Stimulated activated CD4-positive, alpha-beta T cell treated with anti-CD3 and anti-CD28 coated beads, Interleukin-1b, Interleukin-23, amount 100 ng/mL, for 24 hours (primary cell): Measurements from ENCODE around the gene INPP5A.

ENCODE experiments used
- DNase-seq, 4 experiments: peaks; one replicate each; pipeline ENCODE4 v3.0.0-alpha.2; 2020; ENCODE audit warnings: low read depth in 4 of 4, low spot score in 1 of 4

Gene INPP5A

DNA sequence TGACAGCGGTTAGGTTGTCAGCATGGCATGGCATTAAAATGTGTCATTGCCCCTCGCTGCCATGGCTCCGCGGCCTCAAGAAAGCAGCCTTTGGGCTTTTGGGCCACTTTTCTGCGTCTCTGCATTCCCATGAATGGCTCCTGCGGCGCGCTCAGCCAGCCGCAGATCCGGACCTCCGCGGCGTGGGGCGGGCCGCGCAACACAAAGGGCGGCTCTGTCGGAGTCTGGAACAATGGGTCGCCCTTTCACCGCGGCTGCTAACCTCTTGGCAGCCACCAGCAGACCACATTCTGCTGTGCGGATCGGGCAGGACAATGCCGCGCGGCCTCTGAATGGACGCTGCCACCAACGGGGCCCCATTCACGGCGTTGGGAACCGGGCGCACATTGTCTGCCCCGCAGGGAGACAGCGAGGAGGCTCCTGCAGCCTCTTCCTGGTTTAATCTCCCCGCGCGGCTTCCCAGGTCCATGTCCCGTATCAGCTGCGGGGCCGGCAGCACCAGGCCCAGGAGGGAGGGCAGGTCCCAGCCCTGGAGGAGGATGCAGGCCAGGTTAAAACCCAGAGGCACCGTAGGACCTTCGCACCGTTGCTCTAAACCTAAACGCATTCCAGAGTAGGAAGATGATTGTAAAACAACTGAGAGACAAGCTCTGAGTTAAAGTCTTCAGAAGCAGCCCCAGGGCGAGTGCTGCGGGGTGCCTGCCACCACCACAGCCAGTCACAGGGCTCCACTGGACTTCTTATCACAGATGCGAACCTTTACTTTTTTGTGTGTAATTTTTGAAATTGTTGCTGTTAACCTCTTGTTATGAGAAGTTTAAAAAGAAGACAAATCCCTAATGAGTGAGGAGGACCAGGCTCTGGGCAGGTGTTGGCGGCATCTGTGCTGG lies 176.8 kb downstream of the INPP5A start:
- DNase-seq: no peak

DNA sequence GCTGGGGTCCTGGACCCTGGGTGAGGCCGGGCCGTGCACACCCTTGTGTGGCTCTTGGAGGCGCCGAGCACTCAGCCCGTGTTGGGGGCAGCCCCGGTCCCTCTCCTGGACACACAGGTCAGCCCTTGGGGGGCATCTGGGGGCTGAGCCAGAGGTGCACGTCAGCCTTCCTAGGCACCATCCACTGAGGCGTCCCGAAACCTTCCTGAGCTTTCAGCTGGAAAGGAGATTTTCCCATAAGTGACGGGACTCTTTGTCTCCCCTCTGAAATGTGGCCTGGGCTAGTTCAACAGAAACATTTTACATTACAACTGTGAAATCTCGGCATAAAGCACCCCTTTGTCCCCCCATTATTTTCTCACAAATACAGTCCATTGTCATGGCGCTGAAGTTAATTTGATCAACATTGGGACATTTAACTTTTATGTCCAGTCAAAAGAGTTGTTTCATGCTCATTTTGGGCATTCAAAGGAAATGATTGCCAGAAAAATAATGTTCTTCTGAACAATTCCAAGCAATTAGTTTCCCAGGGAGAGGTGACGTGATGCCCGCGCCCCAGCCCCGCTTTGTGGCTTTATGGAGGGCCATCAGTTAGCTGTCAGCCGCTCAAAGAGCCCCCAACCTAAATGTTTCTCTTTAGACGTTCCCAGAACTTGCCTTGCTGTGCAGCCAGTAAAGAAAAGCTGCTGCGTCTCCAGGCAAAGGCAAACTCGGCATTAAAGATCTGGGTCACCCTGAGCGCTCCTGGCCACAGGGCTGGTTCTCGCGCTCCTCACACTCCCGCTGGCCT lies 177.6 kb downstream of the INPP5A start:
- DNase-seq: no peak

DNA sequence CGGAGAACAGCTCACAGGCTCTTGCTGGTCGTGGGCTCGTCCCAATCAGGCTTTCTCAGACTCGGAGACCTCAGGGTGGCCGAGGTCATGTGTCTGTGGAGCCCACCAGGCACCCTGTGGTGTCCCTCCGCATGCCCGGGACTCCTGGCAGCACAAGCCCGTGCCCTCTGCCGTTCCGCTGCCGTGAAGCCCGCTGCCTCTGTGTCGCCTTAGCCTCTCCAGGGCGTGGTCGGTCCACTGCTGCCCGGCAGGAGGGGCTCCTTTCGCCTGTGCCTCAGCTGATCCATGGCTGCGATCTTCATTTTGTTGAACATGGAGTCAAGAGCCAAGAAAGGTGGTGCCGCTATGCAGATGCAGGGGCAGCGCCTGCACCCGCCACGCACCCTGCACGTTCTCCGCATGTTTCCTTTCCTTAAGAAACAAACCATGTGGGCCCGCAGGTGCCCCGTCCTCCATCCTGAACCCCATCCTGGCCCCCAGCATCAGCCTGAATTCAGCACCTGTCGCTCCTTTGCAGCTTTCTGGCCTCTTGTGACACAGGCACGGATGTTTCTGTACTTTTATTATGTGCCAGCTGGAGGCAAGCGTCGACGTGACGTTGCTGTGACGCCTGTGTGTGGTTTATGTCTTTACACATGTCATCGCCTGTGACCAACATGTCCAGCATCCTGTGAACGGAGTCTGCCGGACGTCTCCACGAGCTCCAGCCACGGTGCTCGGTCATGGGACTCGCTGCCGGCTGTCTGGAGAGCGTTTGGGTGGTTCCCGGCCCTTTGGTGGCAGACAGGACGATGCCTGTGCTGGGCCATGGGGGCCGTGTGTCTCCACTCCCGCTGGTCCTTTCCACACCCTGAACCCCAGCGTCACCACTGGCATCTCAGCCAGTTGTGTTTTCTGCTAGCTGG lies 178.4 kb downstream of the INPP5A start:
- no peak for DNase-seq

GRCh38 chr10:132716691-132717490 lies 179.3 kb downstream of the INPP5A start:
- no peak for DNase-seq

DNA sequence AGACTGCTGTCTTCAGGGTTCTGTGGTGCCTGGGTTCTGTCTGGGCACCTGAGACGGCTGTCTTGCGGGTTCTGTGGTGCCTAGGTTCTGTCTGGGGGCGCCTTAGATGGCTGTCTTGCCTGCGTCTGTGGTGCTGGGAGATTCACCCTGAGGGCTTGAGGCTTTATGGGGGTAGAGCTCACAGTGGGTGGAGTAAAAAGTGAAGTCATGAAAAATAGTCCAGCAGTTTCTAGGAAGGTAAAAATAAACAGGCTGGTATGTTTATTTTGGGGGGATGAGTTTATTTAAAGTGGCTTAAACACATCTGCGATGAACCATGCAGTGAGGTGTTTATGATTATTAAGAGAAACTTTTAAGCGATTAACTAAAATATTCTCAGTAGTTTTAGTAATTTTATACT lies 184.1 kb downstream of the INPP5A start:
- no peak for DNase-seq

GRCh38 chr10:132722394-132723329 lies 185.1 kb downstream of the INPP5A start:
- DNase-seq: no peak

DNA sequence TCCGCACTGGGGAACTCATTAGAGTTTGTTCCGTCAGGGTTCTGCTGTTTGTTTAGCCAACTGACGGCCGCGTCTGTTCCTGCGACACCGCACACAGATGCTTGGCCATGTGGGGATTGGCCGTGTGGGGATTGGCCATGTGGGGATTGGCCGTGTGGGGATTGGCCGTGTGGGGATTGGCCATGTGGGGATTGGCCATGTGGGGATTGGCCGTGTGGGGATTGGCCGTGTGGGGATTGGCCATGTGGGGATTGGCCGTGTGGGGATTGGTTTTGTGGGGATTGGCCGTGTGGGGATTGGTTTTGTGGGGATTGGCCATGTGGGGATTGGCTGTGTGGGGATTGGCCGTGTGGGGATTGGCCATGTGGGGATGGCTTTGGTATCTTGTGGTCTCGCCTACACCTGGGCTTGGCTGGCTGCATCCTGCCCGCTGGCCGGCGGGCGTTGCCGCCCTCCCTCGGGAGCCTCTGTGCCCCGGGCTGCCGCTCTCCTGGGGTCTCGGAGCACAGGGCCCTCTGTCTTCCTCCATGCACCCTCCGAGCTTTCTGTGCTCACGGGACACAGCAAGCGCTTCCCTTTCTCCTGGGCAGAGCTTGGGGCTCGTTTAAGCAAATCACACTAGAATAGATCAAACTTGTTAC lies 185.9 kb downstream of the INPP5A start:
- no peak for DNase-seq

DNA sequence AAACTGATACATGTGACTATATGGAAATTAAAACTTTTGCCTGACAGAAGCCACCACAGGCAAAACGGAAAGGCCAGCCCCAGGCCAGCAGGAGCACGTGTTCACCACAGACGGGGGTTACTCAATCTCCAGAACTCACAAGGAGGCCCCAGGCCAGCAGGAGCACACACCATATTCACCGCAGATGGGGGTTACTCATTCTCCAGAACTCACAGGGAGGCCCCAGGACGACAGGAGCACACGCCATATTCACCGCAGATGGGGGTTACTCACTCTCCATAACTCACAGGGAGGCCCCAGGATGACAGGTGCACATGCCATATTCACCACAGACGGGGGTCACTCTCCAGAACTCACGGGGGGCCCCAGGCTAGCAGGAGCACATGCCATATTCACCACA lies 186.9 kb downstream of the INPP5A start:
- no peak for DNase-seq

DNA sequence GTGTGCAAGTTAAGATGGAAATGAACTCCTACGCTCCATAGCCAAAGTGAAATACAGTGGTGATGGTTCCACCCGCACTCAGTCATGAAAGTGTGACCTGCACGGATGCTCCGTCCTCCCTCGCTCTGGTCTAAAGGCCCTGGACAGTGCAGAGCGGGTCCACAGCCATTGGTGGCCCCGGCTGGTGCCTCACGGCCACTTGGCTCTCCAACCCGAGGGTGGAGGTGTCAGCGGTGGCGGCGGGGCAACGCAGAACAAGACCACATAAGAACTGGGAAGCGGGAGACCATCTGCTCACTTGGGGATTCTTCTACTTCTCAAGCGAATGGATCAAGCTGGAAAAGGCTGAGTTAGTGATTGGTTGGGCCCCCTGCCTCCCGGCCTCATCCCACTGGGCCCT lies 187.6 kb downstream of the INPP5A start:
- DNase-seq: no peak

DNA sequence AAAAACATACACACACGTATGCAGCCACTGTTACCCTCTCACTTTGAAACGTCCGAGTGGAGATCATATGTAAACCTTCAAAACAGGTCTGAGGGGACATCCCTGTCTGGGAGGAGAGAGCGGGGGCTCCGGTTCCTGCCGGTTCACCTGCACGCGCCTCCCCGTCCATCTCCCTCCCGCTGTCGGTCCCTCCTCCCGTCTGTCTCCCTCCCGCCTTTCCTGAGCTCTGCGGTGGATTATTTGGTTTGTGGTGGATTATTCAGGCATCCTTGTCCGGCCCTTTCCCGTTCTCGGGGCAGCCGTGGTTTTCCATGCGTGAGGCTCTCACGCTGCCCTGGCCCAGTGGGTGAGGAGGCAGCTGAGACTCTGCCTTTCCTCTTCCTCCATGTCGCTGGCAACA lies 188.6 kb downstream of the INPP5A start:
- DNase-seq: no peak

GRCh38 chr10:132726951-132727350 lies 189.4 kb downstream of the INPP5A start:
- no peak for DNase-seq

DNA sequence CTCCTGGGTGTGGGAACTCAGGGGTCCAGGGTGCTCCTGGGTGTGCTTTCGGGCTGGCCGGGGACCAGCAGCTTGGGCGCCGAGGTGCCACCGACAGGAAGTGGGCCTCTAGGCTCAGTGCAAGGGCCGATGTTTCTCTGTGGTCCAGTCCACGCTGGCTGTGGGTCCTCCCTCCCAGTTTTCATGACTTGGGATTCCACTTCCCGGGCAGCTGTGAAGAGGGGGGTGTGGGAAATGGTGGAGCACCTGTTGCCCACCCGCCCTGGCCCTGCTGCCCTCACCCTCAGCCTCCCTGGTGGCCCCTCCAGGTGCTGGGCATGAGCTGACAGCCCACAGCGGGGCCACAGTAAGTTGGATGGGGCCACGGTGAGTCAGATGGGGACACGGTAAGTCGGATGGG lies 189.8 kb downstream of the INPP5A start:
- no peak for DNase-seq

DNA sequence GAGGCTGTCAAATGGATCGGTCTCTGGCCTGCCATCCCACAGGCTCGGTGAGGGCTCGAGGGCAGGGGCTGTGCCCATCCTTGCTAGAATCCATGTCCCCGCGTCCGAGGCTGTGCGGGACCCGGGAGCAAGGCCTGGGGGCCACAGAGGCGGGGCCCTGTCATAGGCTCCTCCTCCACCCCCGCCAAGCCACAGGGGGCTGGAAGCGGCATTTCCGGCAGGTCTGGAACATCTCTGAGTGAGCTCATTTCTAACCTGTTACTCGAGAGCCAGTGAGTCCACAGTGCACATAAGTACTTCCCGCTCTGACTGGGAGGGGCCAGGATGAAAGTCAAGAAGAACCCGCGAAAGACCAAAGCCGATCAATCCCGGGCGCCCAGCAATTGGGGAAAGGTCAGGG lies 190.7 kb downstream of the INPP5A start:
- no peak for DNase-seq

DNA sequence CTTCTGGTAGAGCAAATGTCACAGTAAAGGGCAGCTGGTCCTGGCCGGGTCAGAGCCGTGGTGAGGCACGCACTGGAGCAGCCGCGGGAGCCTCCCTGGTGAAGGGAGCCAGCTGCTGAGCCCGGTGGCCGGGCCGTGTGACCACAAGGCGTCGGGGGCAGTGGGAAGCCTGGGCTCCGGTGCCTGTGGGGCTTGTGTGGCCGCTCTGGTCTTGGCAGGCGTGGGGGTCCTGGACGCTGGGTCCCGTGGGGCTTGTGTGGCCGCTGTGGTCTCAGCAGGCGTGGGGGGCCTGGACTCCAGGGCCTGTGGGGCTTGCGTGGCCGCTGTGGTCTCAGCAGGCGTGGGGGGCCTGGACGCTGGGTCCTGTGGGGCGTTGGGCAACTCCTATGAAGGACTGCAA lies 191.2 kb downstream of the INPP5A start:
- no peak for DNase-seq

DNA sequence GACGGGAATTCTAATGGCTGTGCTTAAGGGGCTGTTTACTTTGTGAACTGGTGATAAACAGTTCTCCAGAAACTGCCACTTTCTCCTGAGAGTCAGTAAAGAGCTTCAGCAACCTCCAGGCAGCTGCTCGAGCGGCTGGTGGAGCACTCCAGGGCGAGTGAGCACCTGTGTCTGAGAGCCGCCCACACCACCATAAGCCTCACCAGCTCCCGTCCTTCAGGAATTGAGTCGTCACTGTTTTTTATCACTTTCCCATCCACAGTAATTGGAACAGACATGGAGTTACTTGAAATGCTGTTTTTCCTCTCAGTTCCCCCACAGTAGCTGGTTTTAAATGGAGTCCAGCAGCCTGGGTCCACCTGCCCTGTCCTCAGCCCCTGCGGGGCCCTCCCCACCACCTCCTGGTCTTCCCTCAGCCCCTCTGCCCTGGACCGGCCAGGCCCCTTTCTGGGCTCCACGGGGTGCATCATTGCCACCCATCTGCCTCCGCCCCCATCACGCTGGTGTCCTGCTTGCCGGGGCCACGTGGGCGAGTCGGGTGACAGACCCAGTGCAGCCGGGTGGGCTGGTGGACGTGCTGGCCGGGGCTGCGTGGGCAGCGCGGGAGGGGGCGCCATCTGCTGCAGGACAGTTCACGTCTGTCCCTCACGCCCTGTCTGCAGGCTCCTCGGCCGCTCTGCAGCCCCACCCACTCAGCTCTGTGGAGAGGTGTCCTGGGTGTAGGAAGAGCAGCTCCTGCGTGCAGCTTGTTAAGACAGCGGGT lies 192.4 kb downstream of the INPP5A start:
- DNase-seq: no peak

DNA sequence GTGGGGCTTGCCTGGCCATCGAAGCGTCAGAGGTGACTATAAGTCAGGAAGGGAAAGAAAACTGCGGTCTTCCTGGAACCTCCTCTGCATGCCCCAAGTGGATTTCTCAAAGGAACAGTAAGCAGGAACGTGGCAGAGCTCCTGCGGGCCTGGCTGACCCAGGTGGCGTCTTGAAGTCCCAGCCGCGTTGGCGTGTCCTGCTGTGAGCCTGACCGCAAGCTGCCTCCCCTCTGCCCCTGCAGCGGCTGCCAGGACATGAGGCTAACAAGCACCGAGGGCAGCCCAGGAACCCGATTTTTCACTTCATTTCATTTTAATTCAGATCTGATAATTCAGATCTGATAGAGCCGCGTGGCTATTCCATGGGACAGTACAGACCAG lies 193.0 kb downstream of the INPP5A start:
- no peak for DNase-seq

- DNase-seq: no peak
Observed at GRCh38 chr10:132732518-132732917, 194.9 kb downstream of the INPP5A start.

GRCh38 chr10:132733926-132734325 lies 196.3 kb downstream of the INPP5A start:
- no peak for DNase-seq
